ENCODE results near the gene TEX2.
A peak's percentile ranks its signal among the peaks of the same experiment; 100 is the strongest.

The TEX2 gene

DNA sequence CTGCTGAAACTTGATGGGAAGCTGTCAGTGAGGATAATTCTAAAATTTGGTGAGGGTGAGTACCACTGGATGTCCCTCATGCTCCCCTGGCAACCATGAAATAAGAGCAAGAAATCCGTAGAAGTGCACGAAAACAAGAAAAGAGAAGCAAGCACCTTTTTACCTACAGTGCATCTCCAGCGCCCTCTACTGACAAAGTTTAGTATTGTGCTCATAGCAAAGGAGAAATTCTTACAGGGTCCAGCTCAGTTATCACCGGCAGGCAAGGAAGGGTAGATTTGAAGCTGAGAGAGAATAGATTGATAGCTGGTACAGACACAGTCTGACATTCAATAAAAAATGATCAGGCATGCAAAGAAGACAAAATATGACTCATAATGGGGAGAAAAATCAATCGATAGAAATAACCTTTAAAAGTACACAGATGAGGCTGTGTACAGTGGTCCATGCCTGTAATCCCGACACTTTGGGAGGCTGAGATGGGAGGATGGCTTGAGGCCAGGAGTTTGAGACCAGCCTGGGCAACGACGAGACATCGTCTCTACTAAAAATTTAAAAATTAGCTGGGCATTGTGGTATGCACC lies 28.3 kb upstream of the TEX2 start:
- Histone ChIP-seq H3K4me3 (ENCODE audit: insufficient read depth, low read length, poor library complexity, severe bottlenecking) (no peak overlapping the region), H3F3A (ENCODE audit: insufficient read depth) (no peaks in the 10 kb centered on the region)
- TF ChIP-seq, protein P1, sequence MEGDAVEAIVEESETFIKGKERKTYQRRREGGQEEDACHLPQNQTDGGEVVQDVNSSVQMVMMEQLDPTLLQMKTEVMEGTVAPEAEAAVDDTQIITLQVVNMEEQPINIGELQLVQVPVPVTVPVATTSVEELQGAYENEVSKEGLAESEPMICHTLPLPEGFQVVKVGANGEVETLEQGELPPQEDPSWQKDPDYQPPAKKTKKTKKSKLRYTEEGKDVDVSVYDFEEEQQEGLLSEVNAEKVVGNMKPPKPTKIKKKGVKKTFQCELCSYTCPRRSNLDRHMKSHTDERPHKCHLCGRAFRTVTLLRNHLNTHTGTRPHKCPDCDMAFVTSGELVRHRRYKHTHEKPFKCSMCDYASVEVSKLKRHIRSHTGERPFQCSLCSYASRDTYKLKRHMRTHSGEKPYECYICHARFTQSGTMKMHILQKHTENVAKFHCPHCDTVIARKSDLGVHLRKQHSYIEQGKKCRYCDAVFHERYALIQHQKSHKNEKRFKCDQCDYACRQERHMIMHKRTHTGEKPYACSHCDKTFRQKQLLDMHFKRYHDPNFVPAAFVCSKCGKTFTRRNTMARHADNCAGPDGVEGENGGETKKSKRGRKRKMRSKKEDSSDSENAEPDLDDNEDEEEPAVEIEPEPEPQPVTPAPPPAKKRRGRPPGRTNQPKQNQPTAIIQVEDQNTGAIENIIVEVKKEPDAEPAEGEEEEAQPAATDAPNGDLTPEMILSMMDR (IDR thresholded peaks at IDR 0.05; ENCODE audit: insufficient read depth, low read length, poor library complexity, severe bottlenecking): peak; percentile 44
- no peak for TF ChIP-seq EZH2phosphoT487 (conservative IDR thresholded peaks at IDR 0.05; ENCODE audit: low read length)

DNA sequence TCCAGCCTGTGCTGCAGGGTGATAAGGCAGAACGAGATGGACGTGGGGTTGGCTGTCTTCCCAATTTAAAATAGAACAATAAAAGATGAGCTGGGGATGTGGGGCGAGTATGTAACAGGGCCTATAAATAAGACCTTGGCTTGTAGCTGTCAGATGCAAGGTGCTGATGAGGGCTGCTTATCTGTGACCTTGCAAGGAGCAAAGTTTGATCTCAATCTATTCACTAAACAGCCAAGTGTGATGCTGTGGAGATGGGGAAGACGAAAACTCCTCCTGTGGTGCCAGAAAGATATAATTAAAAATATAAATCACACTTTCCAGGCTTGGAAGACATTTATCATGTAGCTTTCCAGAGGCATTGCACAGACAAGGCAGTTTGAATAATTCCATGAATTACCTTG lies 26.7 kb upstream of the TEX2 start:
- no peaks in the 10 kb centered on the region for H3F3A ChIP-seq (ENCODE audit: insufficient read depth)
- no peaks in the 10 kb centered on the region for H3K36me3 ChIP-seq (ENCODE audit: low read length)
- H3K9me2 ChIP-seq (replicated peaks; ENCODE audit: insufficient read depth, low read length): no peaks in the 10 kb centered on the region
- H3K79me2 ChIP-seq (ENCODE audit: insufficient read depth, low read length): no peaks in the 10 kb centered on the region
- TF ChIP-seq EZH2phosphoT487 (conservative IDR thresholded peaks at IDR 0.05; ENCODE audit: low read length): no peak
- TF ChIP-seq, protein P1 (IDR thresholded peaks at IDR 0.05; ENCODE audit: insufficient read depth, low read length, poor library complexity, severe bottlenecking): no peak
- no peak overlapping the region for H3K4me3 ChIP-seq (ENCODE audit: insufficient read depth, low read length, poor library complexity, severe bottlenecking)
- H3K9ac ChIP-seq (ENCODE audit: low read length): no peak overlapping the region
- H3K4me2 ChIP-seq (ENCODE audit: low read depth, low read length, poor library complexity, severe bottlenecking): no peak overlapping the region
- no peak overlapping the region for H3K27ac ChIP-seq (ENCODE audit: low read depth, low read length)
- H3K9me3 ChIP-seq (ENCODE audit: insufficient read depth, low read length): peaks cover 5% of the 10 kb centered on the region; the same call in 1 of the 2 replicates
- H3K27me3 ChIP-seq (ENCODE audit: low read length): no peaks in the 10 kb centered on the region
- H2AFZ ChIP-seq (ENCODE audit: low read depth, low read length, severe bottlenecking): no peak overlapping the region
- no peaks in the 10 kb centered on the region for H4K20me1 ChIP-seq (ENCODE audit: low read depth, low read length)

More for the DNA sequence above, 28.3 kb upstream of the TEX2 start:
- Histone ChIP-seq H3K36me3 (ENCODE audit: low read length) (no peaks in the 10 kb centered on the region), H3K9me3 (ENCODE audit: insufficient read depth, low read length) (peaks cover 5% of the 10 kb centered on the region; the same call in 1 of the 2 replicates), H4K20me1 (ENCODE audit: low read depth, low read length) (no peaks in the 10 kb centered on the region), H3K27ac (ENCODE audit: low read depth, low read length) (no peak overlapping the region), H3K79me2 (ENCODE audit: insufficient read depth, low read length) (no peaks in the 10 kb centered on the region), H3K9me2 (replicated peaks; ENCODE audit: insufficient read depth, low read length) (no peaks in the 10 kb centered on the region), H3K9ac (ENCODE audit: low read length) (no peak overlapping the region), H3K27me3 (ENCODE audit: low read length) (no peaks in the 10 kb centered on the region), H2AFZ (ENCODE audit: low read depth, low read length, severe bottlenecking) (no peak overlapping the region), H3K4me2 (ENCODE audit: low read depth, low read length, poor library complexity, severe bottlenecking) (no peak overlapping the region)

DNA sequence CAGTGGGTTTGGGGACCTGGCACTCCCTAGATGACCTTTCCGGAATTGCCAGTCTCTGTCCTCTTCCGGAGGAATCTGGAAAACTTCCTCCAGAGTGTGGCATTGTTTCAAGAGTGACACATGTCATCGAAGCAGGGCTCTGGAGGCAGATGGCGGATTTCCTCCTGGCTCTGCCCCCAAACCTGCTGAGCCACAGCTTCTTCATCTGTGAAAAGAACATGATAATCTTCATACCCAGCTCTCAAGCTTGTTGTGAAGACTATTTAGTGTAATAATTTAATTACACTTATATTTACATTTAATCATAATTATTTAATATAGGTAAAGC lies 19.7 kb upstream of the TEX2 start:
- Histone ChIP-seq H2AFZ (ENCODE audit: low read depth, low read length, severe bottlenecking) (no peak overlapping the region), H3K36me3 (ENCODE audit: low read length) (no peaks in the 10 kb centered on the region), H3K9me3 (ENCODE audit: insufficient read depth, low read length) (no peaks in the 10 kb centered on the region), H3K9ac (ENCODE audit: low read length) (no peak overlapping the region), H3K4me3 (ENCODE audit: insufficient read depth, low read length, poor library complexity, severe bottlenecking) (no peak overlapping the region), H3F3A (ENCODE audit: insufficient read depth) (no peaks in the 10 kb centered on the region), H3K4me2 (ENCODE audit: low read depth, low read length, poor library complexity, severe bottlenecking) (no peak overlapping the region), H4K20me1 (ENCODE audit: low read depth, low read length) (no peaks in the 10 kb centered on the region), H3K27ac (ENCODE audit: low read depth, low read length) (no peak overlapping the region), H3K27me3 (ENCODE audit: low read length) (no peaks in the 10 kb centered on the region), H3K9me2 (replicated peaks; ENCODE audit: insufficient read depth, low read length) (no peaks in the 10 kb centered on the region), H3K79me2 (ENCODE audit: insufficient read depth, low read length) (no peaks in the 10 kb centered on the region)
- TF ChIP-seq, protein P1 (IDR thresholded peaks at IDR 0.05; ENCODE audit: insufficient read depth, low read length, poor library complexity, severe bottlenecking): no peak
- no peak for TF ChIP-seq EZH2phosphoT487 (conservative IDR thresholded peaks at IDR 0.05; ENCODE audit: low read length)

Data from SU-DHL-6 (cell line).